ENCODE data around the gene GALNT17.

DNA sequence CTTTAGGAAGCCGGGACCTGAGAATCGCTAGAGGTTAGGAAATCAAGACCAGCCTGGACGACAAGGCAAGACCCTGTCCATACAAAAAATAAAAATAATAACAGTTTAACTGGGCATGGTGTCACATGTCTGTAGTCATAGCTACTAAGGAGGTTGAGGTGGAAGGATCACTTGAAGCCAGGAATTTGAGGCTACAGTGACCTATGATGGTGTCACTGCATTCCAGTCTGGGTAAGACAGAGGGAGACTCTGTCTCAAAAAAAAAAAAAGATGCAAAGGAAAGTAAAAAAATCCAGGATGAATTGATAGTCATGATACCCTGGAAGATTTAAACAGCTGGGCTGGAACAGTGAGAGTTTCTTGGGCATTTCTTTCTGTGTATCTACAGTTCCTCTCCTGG, 463.2 kb downstream of the GALNT17 start:
- TF ChIP-seq EP300 (IDR thresholded peaks at IDR 0.05) (no peak), POLR2A (IDR thresholded peaks at IDR 0.05; ENCODE audit: low read depth) (no peak)
- TF ChIP-seq, protein P1, sequence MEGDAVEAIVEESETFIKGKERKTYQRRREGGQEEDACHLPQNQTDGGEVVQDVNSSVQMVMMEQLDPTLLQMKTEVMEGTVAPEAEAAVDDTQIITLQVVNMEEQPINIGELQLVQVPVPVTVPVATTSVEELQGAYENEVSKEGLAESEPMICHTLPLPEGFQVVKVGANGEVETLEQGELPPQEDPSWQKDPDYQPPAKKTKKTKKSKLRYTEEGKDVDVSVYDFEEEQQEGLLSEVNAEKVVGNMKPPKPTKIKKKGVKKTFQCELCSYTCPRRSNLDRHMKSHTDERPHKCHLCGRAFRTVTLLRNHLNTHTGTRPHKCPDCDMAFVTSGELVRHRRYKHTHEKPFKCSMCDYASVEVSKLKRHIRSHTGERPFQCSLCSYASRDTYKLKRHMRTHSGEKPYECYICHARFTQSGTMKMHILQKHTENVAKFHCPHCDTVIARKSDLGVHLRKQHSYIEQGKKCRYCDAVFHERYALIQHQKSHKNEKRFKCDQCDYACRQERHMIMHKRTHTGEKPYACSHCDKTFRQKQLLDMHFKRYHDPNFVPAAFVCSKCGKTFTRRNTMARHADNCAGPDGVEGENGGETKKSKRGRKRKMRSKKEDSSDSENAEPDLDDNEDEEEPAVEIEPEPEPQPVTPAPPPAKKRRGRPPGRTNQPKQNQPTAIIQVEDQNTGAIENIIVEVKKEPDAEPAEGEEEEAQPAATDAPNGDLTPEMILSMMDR (IDR thresholded peaks at IDR 0.05): no peak

Data from esophagus muscularis mucosa (tissue), 4 donors.